Measurements from ENCODE around the gene TMEM37. TPM values are rescaled to one million over a fixed set of nuclear protein-coding genes. Genes with fewer than 3 reads are reported as not detected.

The TMEM37 gene
- total RNA-seq, 1 experiment from 2014 or later = 4.2 TPM

GRCh38 chr2:119393971-119394748 is 37.5 kb upstream of the TMEM37 start:
- Histone ChIP-seq H2AK5ac (ENCODE audit: insufficient read length, low read length) (no peak overlapping the region), H2BK120ac (ENCODE audit: low read depth, low read length, poor library complexity, severe bottlenecking) (no peak overlapping the region), H3K4me1 (ENCODE audit: insufficient read depth, low read length) (no peaks in the 10 kb centered on the region), H3K18ac (ENCODE audit: insufficient read length, low read depth, low read length) (no peak overlapping the region), H3K79me2 (ENCODE audit: insufficient read depth, low read length) (no peaks in the 10 kb centered on the region), H4K5ac (ENCODE audit: insufficient read length, low read depth, low read length) (no peak overlapping the region), H3K9me3 (ENCODE audit: control insufficient read depth, low read depth, low read length) (no peaks in the 10 kb centered on the region), H2BK20ac (ENCODE audit: low read depth, low read length, poor library complexity, severe bottlenecking) (no peak overlapping the region), H4K8ac (replicated peaks; ENCODE audit: insufficient read length, low read depth, low read length) (no peak overlapping the region), H3K23me2 (ENCODE audit: insufficient read length, low read depth, low read length, poor library complexity, severe bottlenecking) (no peaks in the 10 kb centered on the region), H3K14ac (ENCODE audit: insufficient read depth, low read length) (no peak overlapping the region), H3K79me1 (ENCODE audit: insufficient read depth, low read depth, low read length, poor library complexity, severe bottlenecking) (no peaks in the 10 kb centered on the region), H3K27me3 (ENCODE audit: insufficient read depth, low read length) (no peaks in the 10 kb centered on the region), H3K9ac (ENCODE audit: extremely low read depth, insufficient read length, low read length) (no peak overlapping the region), H2AFZ (ENCODE audit: low read length) (no peak overlapping the region), H3K4me2 (ENCODE audit: insufficient read depth, insufficient read length, low read length) (no peak overlapping the region), H3K27ac (ENCODE audit: insufficient read length, low read depth, low read length) (no peak overlapping the region), H2BK15ac (ENCODE audit: low read depth, low read length) (no peak overlapping the region), H4K91ac (ENCODE audit: insufficient read length, low read depth, low read length) (no peak overlapping the region), H2BK5ac (ENCODE audit: insufficient read length, low read length) (no peak overlapping the region), H3K56ac (ENCODE audit: insufficient read length, low read depth, low read length) (no peak overlapping the region), H2BK12ac (ENCODE audit: insufficient read length, low read depth, low read length) (no peak overlapping the region), H4K20me1 (ENCODE audit: control insufficient read depth, insufficient read depth, insufficient read length) (no peaks in the 10 kb centered on the region), H3K4ac (ENCODE audit: low read depth, low read length) (no peak overlapping the region), H3K23ac (ENCODE audit: insufficient read length, low read depth, low read length) (no peak overlapping the region), H3T11ph (ENCODE audit: low read length) (no peak overlapping the region)
- no peak for DNase-seq
- Mint-ChIP-seq H3K27me3 (ENCODE audit: low read depth) (no peaks in the 10 kb centered on the region), H3K4me1 (peaks cover 18 to 21% of the 10 kb centered on the region in 2 experiments), H3K27ac (no peak overlapping the region), H3K4me3 (no peak overlapping the region), H3K9me3 (no peaks in the 10 kb centered on the region), H3K36me3 (ENCODE audit: insufficient read depth in 1 of 3, low read depth in 3 of 3) (no peaks in the 10 kb centered on the region; a peak in 1 of 7 replicates)
- no peak for TF ChIP-seq CTCF (conservative IDR thresholded peaks at IDR 0.05)
- WGBS (ENCODE audit: extremely low coverage, insufficient read length, low lambda C conversion rate) = no CpG with 5 or more reads among the region's 3 CpGs
